Loucy (cell line): ENCODE data around the gene RGS9.

Source experiments
- H2AFZ ChIP-seq: fragments of 200-600 bp; sonication (generic); 2 replicates; pipeline ENCODE4 v1.6.0; 2016; ENCODE audit warnings: antibody characterized with exemption, mild to moderate bottlenecking, low read length, moderate library complexity
- H3F3A ChIP-seq: fragments of 200-600 bp; 2 replicates; pipeline ENCODE4 v1.6.0; 2016; ENCODE audit warnings: antibody characterized with exemption, low read depth, mild to moderate bottlenecking
- H3K27me3 ChIP-seq: fragments of 200-600 bp; sonication (generic); 2 replicates; pipeline ENCODE4 v1.6.1; 2014; ENCODE audit warnings: low read length, mild to moderate bottlenecking; ENCODE audit not compliant: insufficient read depth, poor library complexity, severe bottlenecking
- H3K36me3 ChIP-seq: fragments of 200-600 bp; sonication (generic); 2 replicates; pipeline ENCODE4 v1.6.1; 2016; ENCODE audit warnings: low read length; ENCODE audit not compliant: insufficient read depth
- H3K4me1 ChIP-seq: fragments of 200-600 bp; sonication (generic); 2 replicates; pipeline ENCODE4 v1.5.1; 2014; ENCODE audit warnings: low read length, mild to moderate bottlenecking; ENCODE audit not compliant: insufficient read depth, poor library complexity, severe bottlenecking
- H3K4me2 ChIP-seq: fragments of 200-600 bp; sonication (generic); 2 replicates; pipeline ENCODE4 v1.6.0; 2014; ENCODE audit warnings: antibody characterized with exemption, low read length, low read depth, mild to moderate bottlenecking; ENCODE audit not compliant: poor library complexity, severe bottlenecking
- H3K4me3 ChIP-seq: fragments of 200-600 bp; sonication (generic); 2 replicates; pipeline ENCODE4 v1.5.1; 2014; ENCODE audit warnings: low read length, mild to moderate bottlenecking, mixed read lengths; ENCODE audit not compliant: poor library complexity, severe bottlenecking
- H3K79me2 ChIP-seq: fragments of 200-600 bp; sonication (generic); 2 replicates; pipeline ENCODE4 v1.6.1; 2014; ENCODE audit warnings: low read length; ENCODE audit not compliant: insufficient read depth
- H3K9ac ChIP-seq: fragments of 200-600 bp; sonication (generic); 2 replicates; pipeline ENCODE4 v1.6.0; 2014; ENCODE audit warnings: mild to moderate bottlenecking, low read depth, low read length, moderate library complexity; ENCODE audit not compliant: poor library complexity, severe bottlenecking
- H3K9me2 ChIP-seq: fragments of 200-600 bp; sonication (generic); replicated peaks from 2 replicates; pipeline ENCODE4 v1.6.1; 2016; ENCODE audit warnings: low read depth, low read length, mixed read lengths
- H3K9me3 ChIP-seq: fragments of 200-600 bp; sonication (generic); 2 replicates; pipeline ENCODE4 v1.6.1; 2014; ENCODE audit warnings: mild to moderate bottlenecking, antibody characterized with exemption, low read length, low read depth; ENCODE audit not compliant: insufficient read depth
- H4K20me1 ChIP-seq: fragments of 200-600 bp; sonication (generic); 2 replicates; pipeline ENCODE4 v1.6.0; 2014; ENCODE audit warnings: antibody characterized with exemption, low read length, mild to moderate bottlenecking; ENCODE audit not compliant: insufficient read depth, poor library complexity, severe bottlenecking
- EZH2phosphoT487 ChIP-seq: fragments of 200-600 bp; IDR thresholded peaks from 2 replicates; pipeline ENCODE4 v1.6.1; 2018; ENCODE audit warnings: antibody characterized with exemption, mild to moderate bottlenecking, moderate library complexity, borderline replicate concordance
- TF ChIP-seq, protein P1 (sequence below): fragments of 200-600 bp; sonication (generic); conservative IDR thresholded peaks from 2 replicates; pipeline ENCODE4 v1.5.1; 2014; ENCODE audit warnings: mild to moderate bottlenecking, antibody characterized with exemption, low read length

Gene RGS9

DNA sequence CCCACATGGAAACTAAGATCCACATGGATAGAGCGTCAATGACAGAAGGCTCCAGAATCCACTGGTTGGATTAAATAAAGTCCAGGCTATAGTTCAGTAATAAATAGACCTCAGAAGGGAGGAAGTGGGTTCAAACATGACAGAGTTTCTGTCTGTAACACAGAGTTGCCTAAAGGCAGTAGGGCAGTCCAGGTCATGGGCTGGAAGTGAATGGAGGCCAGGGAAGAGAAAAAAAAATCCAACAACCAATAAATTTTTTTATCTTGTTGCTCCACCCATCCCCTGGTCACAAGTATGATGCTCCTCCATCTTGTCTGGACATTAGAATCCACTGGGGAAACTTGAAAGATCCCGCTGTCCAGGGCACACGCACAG lies 92.4 kb downstream of the RGS9 start:
- Histone ChIP-seq H3K4me1 (peaks cover 21% of the 10 kb centered on the region), H3K36me3 (no peaks in the 10 kb centered on the region), H3F3A (peaks cover 9% of the 10 kb centered on the region), H3K79me2 (no peaks in the 10 kb centered on the region), H3K4me2 (peak overlapping the region; percentile 65), H3K4me3 (peak overlapping the region; percentile 7), H3K9me2 (no peaks in the 10 kb centered on the region), H3K27me3 (peaks cover 52% of the 10 kb centered on the region), H3K9ac (no peak overlapping the region), H2AFZ (no peak overlapping the region), H3K9me3 (no peaks in the 10 kb centered on the region), H4K20me1 (no peaks in the 10 kb centered on the region)
- no peak for TF ChIP-seq EZH2phosphoT487
- TF ChIP-seq, protein P1, sequence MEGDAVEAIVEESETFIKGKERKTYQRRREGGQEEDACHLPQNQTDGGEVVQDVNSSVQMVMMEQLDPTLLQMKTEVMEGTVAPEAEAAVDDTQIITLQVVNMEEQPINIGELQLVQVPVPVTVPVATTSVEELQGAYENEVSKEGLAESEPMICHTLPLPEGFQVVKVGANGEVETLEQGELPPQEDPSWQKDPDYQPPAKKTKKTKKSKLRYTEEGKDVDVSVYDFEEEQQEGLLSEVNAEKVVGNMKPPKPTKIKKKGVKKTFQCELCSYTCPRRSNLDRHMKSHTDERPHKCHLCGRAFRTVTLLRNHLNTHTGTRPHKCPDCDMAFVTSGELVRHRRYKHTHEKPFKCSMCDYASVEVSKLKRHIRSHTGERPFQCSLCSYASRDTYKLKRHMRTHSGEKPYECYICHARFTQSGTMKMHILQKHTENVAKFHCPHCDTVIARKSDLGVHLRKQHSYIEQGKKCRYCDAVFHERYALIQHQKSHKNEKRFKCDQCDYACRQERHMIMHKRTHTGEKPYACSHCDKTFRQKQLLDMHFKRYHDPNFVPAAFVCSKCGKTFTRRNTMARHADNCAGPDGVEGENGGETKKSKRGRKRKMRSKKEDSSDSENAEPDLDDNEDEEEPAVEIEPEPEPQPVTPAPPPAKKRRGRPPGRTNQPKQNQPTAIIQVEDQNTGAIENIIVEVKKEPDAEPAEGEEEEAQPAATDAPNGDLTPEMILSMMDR, result no peak

DNA sequence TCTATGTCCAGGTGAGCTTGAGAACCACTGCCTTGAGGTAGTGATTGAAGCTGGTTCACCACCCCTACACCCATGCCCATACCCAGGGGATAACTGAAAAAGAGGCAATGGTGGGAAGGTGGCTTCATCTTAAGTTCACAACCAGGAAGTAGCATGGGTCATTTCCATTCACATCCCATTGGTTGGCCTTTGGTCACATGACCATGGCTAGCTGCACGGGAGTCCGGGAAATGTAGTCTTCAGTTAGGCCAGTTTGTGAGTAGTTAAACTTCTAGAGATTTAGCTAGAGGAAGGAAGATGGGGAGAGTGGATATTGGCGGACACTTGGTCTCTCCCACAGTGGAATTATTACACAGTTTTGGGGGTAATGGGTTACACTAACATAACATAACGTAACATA lies 92.9 kb downstream of the RGS9 start:
- peak overlapping the region; percentile 65 for H3K4me2 ChIP-seq

DNA sequence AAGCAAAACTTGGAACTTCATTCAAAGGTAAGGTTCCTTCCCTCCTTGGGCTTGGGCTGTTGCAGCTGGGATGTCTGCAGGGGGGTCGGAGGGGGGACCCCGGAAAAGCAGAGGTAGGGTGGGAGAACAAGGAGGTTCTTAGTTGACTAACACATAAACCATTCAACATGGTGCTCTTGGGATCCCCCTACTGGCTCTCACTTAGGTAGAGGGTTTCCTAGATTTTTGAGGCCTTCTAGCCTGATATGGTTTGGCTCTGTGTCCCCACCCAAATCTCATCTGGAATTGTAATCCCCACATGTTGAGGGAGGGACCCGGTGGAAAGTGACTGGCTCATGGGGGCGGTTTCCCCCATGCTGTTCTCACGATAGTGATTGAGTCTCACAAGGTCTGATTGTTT lies 93.9 kb downstream of the RGS9 start:
- TF ChIP-seq, protein P1, result no peak; the same call in 1 of the 2 replicates
- H3K79me2 ChIP-seq, result no peaks in the 10 kb centered on the region
- H3K4me2 ChIP-seq, result no peak overlapping the region
- no peaks in the 10 kb centered on the region for H3K36me3 ChIP-seq
- H3K4me3 ChIP-seq, result no peak overlapping the region
- H3K9me3 ChIP-seq, result no peaks in the 10 kb centered on the region
- H3F3A ChIP-seq, result peaks cover 9% of the 10 kb centered on the region
- H3K9ac ChIP-seq, result no peak overlapping the region
- H3K4me1 ChIP-seq, result peaks cover 21% of the 10 kb centered on the region
- peaks cover 37% of the 10 kb centered on the region for H3K27me3 ChIP-seq
- H4K20me1 ChIP-seq, result no peaks in the 10 kb centered on the region
- no peak overlapping the region for H2AFZ ChIP-seq
- H3K9me2 ChIP-seq, result no peaks in the 10 kb centered on the region

More for the DNA sequence above, 92.9 kb downstream of the RGS9 start:
- no peaks in the 10 kb centered on the region for H3K36me3 ChIP-seq
- H2AFZ ChIP-seq, result no peak overlapping the region
- H4K20me1 ChIP-seq, result no peaks in the 10 kb centered on the region
- no peak overlapping the region for H3K4me3 ChIP-seq
- no peak for TF ChIP-seq EZH2phosphoT487
- TF ChIP-seq, protein P1, result no peak
- H3F3A ChIP-seq, result peaks cover 9% of the 10 kb centered on the region
- H3K9me3 ChIP-seq, result no peaks in the 10 kb centered on the region
- H3K4me1 ChIP-seq, result peaks cover 21% of the 10 kb centered on the region
- no peak overlapping the region for H3K9ac ChIP-seq
- no peaks in the 10 kb centered on the region for H3K79me2 ChIP-seq
- peaks cover 48% of the 10 kb centered on the region for H3K27me3 ChIP-seq
- H3K9me2 ChIP-seq, result no peaks in the 10 kb centered on the region
